Endothelial cell (in vitro differentiated cells): ENCODE measurements around the gene REEP6. TPM values are rescaled to one million over a fixed set of nuclear protein-coding genes. Genes with fewer than 3 reads are reported as not detected.
"Not testable (repeated sequence)": the region's sequence is repeated elsewhere in the genome, so short reads cannot be mapped to it uniquely, and the experiment has no call there.

Source experiments
- DNase-seq: peaks from one replicate; pipeline ENCODE4 v3.0.0; 2021; ENCODE audit warnings: low spot score
- H3K27ac Mint-ChIP-seq: one replicate; pipeline ENCODE4 v1.8.0; 2021; ENCODE audit warnings: mixed read lengths, inconsistent platforms; ENCODE audit not compliant: unreplicated experiment
- H3K27me3 Mint-ChIP-seq: one replicate; pipeline ENCODE4 v1.8.0; 2021; ENCODE audit warnings: mild to moderate bottlenecking, moderate library complexity, mixed read lengths, inconsistent platforms; ENCODE audit not compliant: unreplicated experiment
- H3K36me3 Mint-ChIP-seq: one replicate; pipeline ENCODE4 v1.8.0; 2021; ENCODE audit warnings: mild to moderate bottlenecking, low read depth, mixed read lengths, inconsistent platforms; ENCODE audit not compliant: unreplicated experiment
- H3K4me1 Mint-ChIP-seq: one replicate; pipeline ENCODE4 v1.8.0; 2021; ENCODE audit warnings: mild to moderate bottlenecking, mixed read lengths, inconsistent platforms; ENCODE audit not compliant: unreplicated experiment
- H3K4me3 Mint-ChIP-seq: one replicate; pipeline ENCODE4 v1.8.0; 2021; ENCODE audit warnings: mild to moderate bottlenecking, mixed read lengths, inconsistent platforms; ENCODE audit not compliant: unreplicated experiment
- H3K9me3 Mint-ChIP-seq: one replicate; pipeline ENCODE4 v1.8.0; 2021; ENCODE audit warnings: mixed read lengths, inconsistent platforms; ENCODE audit not compliant: unreplicated experiment
- CTCF ChIP-seq: fragments of 200-600 bp; sonication (generic); IDR thresholded peaks from one replicate; pipeline ENCODE4 v1.5.0; 2021; ENCODE audit warnings: antibody characterized with exemption; ENCODE audit not compliant: unreplicated experiment
- total RNA-seq: library from RNA; stranded (reverse); fragmentation: NEBNext Ultra II Directional; extraction: Animal tissue kit (Norgen Biotek cat#: 25700); gene quantifications from one replicate; pipeline ENCODE4 v1.2.1, GENCODE V29; 2021; ENCODE audit not compliant: unreplicated experiment

Gene REEP6
- total RNA-seq, 1 donor from 2014 or later = 2.3 TPM

GRCh38 chr19:1496714-1497577 is 6.0 kb downstream of the REEP6 start:
- TF ChIP-seq CTCF = no peak
- H3K27ac Mint-ChIP-seq = no peak overlapping the region
- no peak overlapping the region for H3K4me3 Mint-ChIP-seq
- H3K27me3 Mint-ChIP-seq = peaks cover 4% of the 10 kb centered on the region
- DNase-seq = no peak
- H3K36me3 Mint-ChIP-seq = no peaks in the 10 kb centered on the region
- no peaks in the 10 kb centered on the region for H3K9me3 Mint-ChIP-seq
- H3K4me1 Mint-ChIP-seq = no peaks in the 10 kb centered on the region

- Mint-ChIP-seq H3K9me3 (no peaks in the 10 kb centered on the region), H3K27me3 (peaks cover 2% of the 10 kb centered on the region), H3K4me1 (no peaks in the 10 kb centered on the region), H3K36me3 (no peaks in the 10 kb centered on the region), H3K27ac (no peak overlapping the region), H3K4me3 (no peak overlapping the region)
- DNase-seq = no peak
- TF ChIP-seq CTCF = no peak
Measured at GRCh38 chr19:1497578-1498235, 6.7 kb downstream of the REEP6 start.

- not testable (repeated sequence) for H3K27ac Mint-ChIP-seq, H3K36me3 Mint-ChIP-seq, H3K27me3 Mint-ChIP-seq, H3K9me3 Mint-ChIP-seq, H3K4me1 Mint-ChIP-seq, H3K4me3 Mint-ChIP-seq, DNase-seq
Measured at GRCh38 chr19:1499231-1499630, 8.2 kb downstream of the REEP6 start.

- no peak for TF ChIP-seq CTCF
- peaks cover 6% of the 10 kb centered on the region for H3K27me3 Mint-ChIP-seq
Measured at GRCh38 chr19:1501200-1501595, 10.2 kb downstream of the REEP6 start.

GRCh38 chr19:1502433-1503088 is 11.6 kb downstream of the REEP6 start:
- Mint-ChIP-seq H3K4me1 (no peaks in the 10 kb centered on the region), H3K36me3 (peaks cover 3% of the 10 kb centered on the region), H3K4me3 (no peak overlapping the region), H3K27ac (no peak overlapping the region), H3K9me3 (no peaks in the 10 kb centered on the region), H3K27me3 (peaks cover 4% of the 10 kb centered on the region)
- DNase-seq = no peak
- TF ChIP-seq CTCF = no peak

More at GRCh38 chr19:1501200-1501595, 10.2 kb downstream of the REEP6 start:
- H3K36me3 Mint-ChIP-seq = peaks cover 3% of the 10 kb centered on the region
- H3K27ac Mint-ChIP-seq = no peak overlapping the region
- H3K4me1 Mint-ChIP-seq = no peaks in the 10 kb centered on the region
- no peak for DNase-seq
- no peaks in the 10 kb centered on the region for H3K9me3 Mint-ChIP-seq
- H3K4me3 Mint-ChIP-seq = no peak overlapping the region
